IMR-90 (cell line): ENCODE data around the gene AHCYL2. TPM values are rescaled to one million over a fixed set of nuclear protein-coding genes. Genes with fewer than 3 reads are reported as not detected.
"Not testable (repeated sequence)": the region's sequence is repeated elsewhere in the genome, so short reads cannot be mapped to it uniquely, and the experiment has no call there.

Experiments
- ATAC-seq: fragments of 200-7000 bp; cut with Tn5 transposase; 2 replicates; pipeline ENCODE4 v1.9.1; 2020; ENCODE audit warnings: low read depth, mild to moderate bottlenecking, moderate library complexity
- BruUV-seq: library from RNA; stranded (reverse); fragments of 400-500 nt; replicated peaks from 2 replicates; lab custom pipeline; 2021; lab: Mats Ljungman, UMichigan
- CTCF ChIA-PET: fragments of 300-600 bp; formaldehyde crosslinking; extraction: SDS; loops from one replicate; lab custom pipeline; 2021; ENCODE audit warnings: antibody characterized with exemption; lab: Yijun Ruan, JAX
- POLR2A ChIA-PET: fragments of 300-600 bp; sonication (Branson Sonifier 250); formaldehyde crosslinking; loops from one replicate; lab custom pipeline; 2022; ENCODE audit warnings: antibody characterized with exemption; ENCODE audit not compliant: unreplicated experiment; lab: Charles Lee
- DNase-seq: peaks from one replicate; pipeline ENCODE4 v3.0.0; 2013
- H2AFZ ChIP-seq: replicated peaks from 2 replicates; pipeline ENCODE3; 2013; ENCODE audit warnings: low read length, mild to moderate bottlenecking; ENCODE audit not compliant: poor library complexity
- H2AK5ac ChIP-seq: 2 replicates; pipeline ENCODE4 v1.6.1; 2013; ENCODE audit warnings: low read depth, low read length, inconsistent platforms
- H2AK9ac ChIP-seq: replicated peaks from 2 replicates; pipeline ENCODE3; 2013; ENCODE audit warnings: mild to moderate bottlenecking, low read depth, low read length, moderate library complexity; ENCODE audit not compliant: poor library complexity
- H2BK120ac ChIP-seq: 2 replicates; pipeline ENCODE4 v1.6.1; 2013; ENCODE audit warnings: low read depth, low read length, inconsistent platforms
- H2BK15ac ChIP-seq: 3 replicates; pipeline ENCODE4 v1.6.1; 2013; ENCODE audit warnings: low read depth, low read length, inconsistent platforms
- H2BK20ac ChIP-seq: 2 replicates; pipeline ENCODE4 v1.6.1; 2013; ENCODE audit warnings: low read depth, mild to moderate bottlenecking, inconsistent platforms, low read length, moderate library complexity
- H2BK5ac ChIP-seq: 2 replicates; pipeline ENCODE4 v1.6.1; 2013; ENCODE audit warnings: mild to moderate bottlenecking, low read depth, low read length, inconsistent platforms; ENCODE audit not compliant: poor library complexity, severe bottlenecking
- H3K14ac ChIP-seq: replicated peaks from 2 replicates; pipeline ENCODE4 v1.6.1; 2013; ENCODE audit warnings: low read depth, low read length, inconsistent platforms
- H3K18ac ChIP-seq: 2 replicates; pipeline ENCODE4 v1.6.1; 2013; ENCODE audit warnings: low read depth, low read length, control low read depth
- H3K23ac ChIP-seq: 2 replicates; pipeline ENCODE4 v1.6.1; 2013; ENCODE audit warnings: low read depth, low read length, inconsistent platforms
- H3K27ac ChIP-seq: 2 replicates; pipeline ENCODE4 v1.5.1; 2013; ENCODE audit warnings: mild to moderate bottlenecking, control low read depth, low read length; ENCODE audit not compliant: insufficient read depth
- H3K27me3 ChIP-seq: 2 replicates; pipeline ENCODE4 v1.6.1; 2013; ENCODE audit warnings: low read length; ENCODE audit not compliant: control insufficient read depth, insufficient read depth
- H3K36me3 ChIP-seq: 2 replicates; pipeline ENCODE4 v1.6.1; 2013; ENCODE audit warnings: low read length, mixed read lengths; ENCODE audit not compliant: control insufficient read depth, insufficient read depth
- H3K4ac ChIP-seq: 2 replicates; pipeline ENCODE4 v1.6.1; 2013; ENCODE audit warnings: low read depth, low read length, inconsistent platforms
- H3K4me1 ChIP-seq: 2 replicates; pipeline ENCODE4 v1.6.1; 2013; ENCODE audit warnings: low read length, mixed read lengths; ENCODE audit not compliant: control insufficient read depth, insufficient read depth
- H3K4me2 ChIP-seq: 2 replicates; pipeline ENCODE4 v1.6.1; 2013; ENCODE audit warnings: low read depth, mild to moderate bottlenecking, control low read depth, low read length, moderate library complexity
- H3K4me3 ChIP-seq: 2 replicates; pipeline ENCODE4 v1.5.1; 2013; ENCODE audit warnings: low read depth, mild to moderate bottlenecking, control low read depth, low read length, moderate library complexity; ENCODE audit not compliant: insufficient read depth
- H3K56ac ChIP-seq: 2 replicates; pipeline ENCODE4 v1.6.1; 2013; ENCODE audit warnings: low read length, inconsistent platforms; ENCODE audit not compliant: insufficient read depth; ENCODE audit errors: extremely low read depth
- H3K79me1 ChIP-seq, 2 experiments: 2 replicates each; pipeline ENCODE4 v1.6.1; 2013; ENCODE audit warnings: low read length in 2 of 2, inconsistent platforms in 1 of 2, low read depth in 1 of 2
- H3K9ac ChIP-seq: 2 replicates; pipeline ENCODE4 v1.6.1; 2013; ENCODE audit warnings: low read depth, low read length, control low read depth
- H3K9me1 ChIP-seq: 2 replicates; pipeline ENCODE4 v1.6.1; 2013; ENCODE audit warnings: low read length, inconsistent platforms; ENCODE audit not compliant: insufficient read depth
- H3K9me3 ChIP-seq: 2 replicates; pipeline ENCODE4 v1.6.1; 2013; ENCODE audit warnings: low read length; ENCODE audit not compliant: control insufficient read depth, insufficient read depth
- H4K20me1 ChIP-seq: 2 replicates; pipeline ENCODE4 v1.6.1; 2013; ENCODE audit warnings: low read length, inconsistent platforms; ENCODE audit not compliant: insufficient read depth
- H4K5ac ChIP-seq: 2 replicates; pipeline ENCODE4 v1.6.1; 2013; ENCODE audit warnings: mild to moderate bottlenecking, low read depth, low read length, control low read depth
- H4K8ac ChIP-seq, 2 experiments: 2 replicates each; pipeline ENCODE4 v1.6.1; 2013; ENCODE audit warnings: low read depth in 2 of 2, low read length in 2 of 2, control low read depth in 1 of 2, inconsistent platforms in 1 of 2
- H4K91ac ChIP-seq: 2 replicates; pipeline ENCODE4 v1.6.1; 2013; ENCODE audit warnings: low read depth, low read length, inconsistent platforms; ENCODE audit not compliant: insufficient read depth
- WGBS, 2 experiments: methylation state at CpG; one replicate each; pipeline versions ENCODE4 v1.1.5 to v1.1.7; 2013; ENCODE audit warnings: missing lambda C conversion rate in 2 of 2; ENCODE audit not compliant: insufficient read length in 1 of 2; ENCODE audit errors: extremely low coverage in 2 of 2; 5-methylcytosine and 5-hydroxymethylcytosine counted together
- dilution Hi-C: fragments of 300-500 bp; cut with HindIII; formaldehyde crosslinking; loops from one replicate; pipeline ENCODE4 v1.14.3; 2018; ENCODE audit warnings: low sequenced_read_pairs; ENCODE audit not compliant: unreplicated experiment
- in situ Hi-C: fragments of 300-500 bp; cut with MboI; formaldehyde crosslinking; loops from 3 replicates; pipeline ENCODE4 v1.14.3; 2019; ENCODE audit warnings: low sequenced_read_pairs, inconsistent platforms, mixed read lengths
- intact Hi-C: fragments of 100-400 bp; cut with micrococcal nuclease; formaldehyde crosslinking; loops from 2 replicates; pipeline ENCODE4 v1.10.0; 2022
- polyA plus RNA-seq, 3 experiments: library from polyadenylated mRNA; depleted of rRNA; stranded (reverse); fragments of >200 nt; gene quantifications; 2 replicates each; pipeline ENCODE4 v1.2.3, GENCODE V29; 2012; ENCODE audit warnings: low replicate concordance in 1 of 3
- total RNA-seq: library from RNA; depleted of rRNA; stranded (reverse); fragments of >200 nt; gene quantifications from 2 replicates; pipeline ENCODE4 v1.2.3, GENCODE V29; 2012

The AHCYL2 gene
- total and polyA plus RNA-seq, 2 of the 4 experiments (the other 2 are of a cell fraction) = 5.7 to 7.6 TPM

GRCh38 chr7:129448608-129449007 is 223.8 kb downstream of the AHCYL2 start:
- CTCF ChIA-PET = interaction anchor here (0.6 to 1.8 kb wide), 2 partner anchors 12 to 220 kb away, joined by 3 read pairs; no protein-coding TSS in a partner anchor
- H3K4ac ChIP-seq, H3K14ac ChIP-seq, intact Hi-C loops, H3K4me3 ChIP-seq, POLR2A ChIA-PET, H2BK120ac ChIP-seq, H3K4me2 ChIP-seq, H3K27me3 ChIP-seq, H4K91ac ChIP-seq, H3K79me1 ChIP-seq, H2AK9ac ChIP-seq, in situ Hi-C loops, H2BK15ac ChIP-seq, H4K8ac ChIP-seq, H3K9ac ChIP-seq, H2AFZ ChIP-seq, H2BK5ac ChIP-seq, dilution Hi-C loops, H3K23ac ChIP-seq, H4K20me1 ChIP-seq, H3K56ac ChIP-seq, H2AK5ac ChIP-seq, H4K5ac ChIP-seq, H3K9me1 ChIP-seq, H3K27ac ChIP-seq, BruUV-seq, ATAC-seq, DNase-seq, H3K9me3 ChIP-seq, H2BK20ac ChIP-seq, H3K18ac ChIP-seq, H3K36me3 ChIP-seq, H3K4me1 ChIP-seq: not testable (repeated sequence)
- WGBS, 2 experiments = no CpG with 5 or more reads among the region's 2 CpGs
